ENCODE results near the gene RUNX3.

Gene RUNX3

DNA sequence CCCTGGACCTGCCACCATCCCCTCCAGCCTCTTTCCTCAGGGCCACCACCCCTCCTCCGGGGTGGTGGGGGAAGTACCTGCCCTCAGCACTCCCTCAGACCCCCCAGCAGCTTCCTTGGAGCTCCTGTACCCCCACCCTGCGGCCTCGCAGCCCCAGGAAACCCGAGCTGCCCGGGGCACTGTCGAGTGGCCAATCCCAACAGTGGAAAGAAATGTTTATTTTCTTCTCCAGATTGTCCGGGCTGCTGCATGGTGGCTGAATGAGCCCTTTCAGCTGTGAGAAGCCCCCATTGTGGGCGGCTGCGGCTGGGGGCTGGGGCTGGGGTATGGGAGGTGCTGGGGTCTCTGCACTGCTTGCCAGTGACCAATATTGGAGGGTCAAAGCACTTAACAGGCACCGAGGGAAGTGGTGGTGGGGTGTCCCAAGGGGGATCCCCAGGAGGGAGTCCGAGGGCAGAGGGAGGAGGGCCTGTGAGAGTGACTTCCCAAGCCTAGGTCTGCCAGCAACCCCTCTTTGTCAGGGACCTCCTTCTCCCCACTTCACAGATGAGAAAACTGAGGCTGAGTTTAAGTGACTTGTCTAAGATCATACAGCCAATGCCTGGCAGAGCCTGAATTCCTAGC is 25.2 kb downstream of the RUNX3 start:
- no peak for TF ChIP-seq EP300 (IDR thresholded peaks at IDR 0.05; ENCODE audit: borderline replicate concordance)

DNA sequence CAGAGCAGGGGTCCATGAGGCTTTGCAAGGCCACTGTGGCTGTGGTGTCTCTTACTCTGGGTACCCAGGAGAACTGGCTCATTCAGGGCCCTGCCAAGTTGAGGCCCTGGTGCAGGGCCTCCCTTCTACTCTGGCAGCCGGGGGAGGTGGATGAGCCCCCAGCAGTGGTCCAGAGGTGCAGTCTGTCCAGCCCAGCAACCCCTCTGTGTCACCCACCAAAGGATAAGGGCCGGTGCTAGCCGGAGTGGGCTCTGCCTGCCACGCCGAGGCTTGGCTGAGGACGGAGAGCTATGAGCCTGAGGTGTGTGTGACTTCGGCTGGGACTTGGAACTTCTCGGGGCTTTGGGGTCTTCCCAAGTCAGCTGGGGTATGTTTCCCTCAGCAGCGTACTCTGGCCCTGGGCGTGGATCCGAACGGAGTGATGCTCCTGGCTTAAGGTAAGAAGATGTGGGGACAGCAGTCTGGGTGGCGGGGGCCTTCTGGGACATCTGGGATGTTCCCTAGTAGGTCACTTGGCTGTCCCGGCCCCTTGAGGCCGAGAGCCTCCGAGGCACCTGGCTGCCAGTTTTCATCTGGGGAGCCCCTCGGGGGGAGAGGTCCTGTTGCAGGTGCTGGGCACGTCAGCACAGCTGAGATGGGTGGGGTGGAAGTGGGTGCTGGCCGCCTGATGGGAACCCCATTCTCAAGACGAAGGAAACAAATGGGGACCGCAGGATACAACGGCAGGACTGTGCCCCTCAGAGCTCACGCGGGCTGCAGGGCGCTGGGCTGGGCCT is 25.9 kb downstream of the RUNX3 start:
- TF ChIP-seq TCF12 (IDR thresholded peaks at IDR 0.05; ENCODE audit: low read depth) (no peak), TAF1 (IDR thresholded peaks at IDR 0.05; ENCODE audit: low read depth) (no peak), FOXM1 (IDR thresholded peaks at IDR 0.05; ENCODE audit: borderline replicate concordance, low read depth) (no peak), ZBTB7A (IDR thresholded peaks at IDR 0.05; ENCODE audit: low read depth) (no peak), TEAD4 (IDR thresholded peaks at IDR 0.05) (no peak), CREB1 (IDR thresholded peaks at IDR 0.05; ENCODE audit: low read depth) (no peak), EGR1 (IDR thresholded peaks at IDR 0.05) (no peak), RAD21 (IDR thresholded peaks at IDR 0.05; ENCODE audit: low read depth) (no peak), YY1 (IDR thresholded peaks at IDR 0.05; ENCODE audit: low read depth) (no peak), EP300 (IDR thresholded peaks at IDR 0.05; ENCODE audit: borderline replicate concordance) (no peak), REST (IDR thresholded peaks at IDR 0.05; ENCODE audit: low read depth) (no peak)
- TF ChIP-seq, protein P1, sequence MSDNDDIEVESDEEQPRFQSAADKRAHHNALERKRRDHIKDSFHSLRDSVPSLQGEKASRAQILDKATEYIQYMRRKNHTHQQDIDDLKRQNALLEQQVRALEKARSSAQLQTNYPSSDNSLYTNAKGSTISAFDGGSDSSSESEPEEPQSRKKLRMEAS (IDR thresholded peaks at IDR 0.05): no peak

- TF ChIP-seq CREB1 (IDR thresholded peaks at IDR 0.05; ENCODE audit: low read depth) (no peak), TAF1 (IDR thresholded peaks at IDR 0.05; ENCODE audit: low read depth) (no peak), TCF12 (IDR thresholded peaks at IDR 0.05; ENCODE audit: low read depth) (no peak), FOXM1 (IDR thresholded peaks at IDR 0.05; ENCODE audit: borderline replicate concordance, low read depth) (no peak), YY1 (IDR thresholded peaks at IDR 0.05; ENCODE audit: low read depth) (no peak), NFIC (IDR thresholded peaks at IDR 0.05) (no peak), EP300 (IDR thresholded peaks at IDR 0.05; ENCODE audit: borderline replicate concordance) (no peak), TEAD4 (IDR thresholded peaks at IDR 0.05) (no peak), REST (IDR thresholded peaks at IDR 0.05; ENCODE audit: low read depth) (no peak), USF1 (IDR thresholded peaks at IDR 0.05) (no peak), RAD21 (IDR thresholded peaks at IDR 0.05; ENCODE audit: low read depth) (no peak), EGR1 (IDR thresholded peaks at IDR 0.05) (no peak)
- TF ChIP-seq, protein P1 (IDR thresholded peaks at IDR 0.05): no peak
These were observed 26.5 kb downstream of the RUNX3 start for GRCh38 chr1:24903560-24903954.

- no peak for TF ChIP-seq EP300 (IDR thresholded peaks at IDR 0.05; ENCODE audit: borderline replicate concordance)
- no peak for TF ChIP-seq RAD21 (IDR thresholded peaks at IDR 0.05; ENCODE audit: low read depth)
- no peak for TF ChIP-seq TAF1 (IDR thresholded peaks at IDR 0.05; ENCODE audit: low read depth)
- no peak for TF ChIP-seq CREB1 (IDR thresholded peaks at IDR 0.05; ENCODE audit: low read depth)
- TF ChIP-seq CEBPB (IDR thresholded peaks at IDR 0.05): no peak
- TF ChIP-seq, protein P1 (IDR thresholded peaks at IDR 0.05): no peak
- no peak for TF ChIP-seq TEAD4 (IDR thresholded peaks at IDR 0.05)
- no peak for TF ChIP-seq REST (IDR thresholded peaks at IDR 0.05; ENCODE audit: low read depth)
- TF ChIP-seq EGR1 (IDR thresholded peaks at IDR 0.05): no peak
These were observed 27.0 kb downstream of the RUNX3 start for GRCh38 chr1:24903011-24903461.
